ENCODE data around the gene ACTC1. TPM values are rescaled to one million over a fixed set of nuclear protein-coding genes. Genes with fewer than 3 reads are reported as not detected.

Gene ACTC1
- total RNA-seq, 1 experiment from 2014 or later: not detected

GRCh38 chr15:34755419-34755773, 40.0 kb downstream of the ACTC1 start:
- Mint-ChIP-seq H3K4me3 (ENCODE audit: unreplicated experiment) (no peak overlapping the region), H3K9me3 (ENCODE audit: unreplicated experiment) (no peaks in the 10 kb centered on the region), H3K4me1 (ENCODE audit: insufficient read depth, unreplicated experiment) (no peaks in the 10 kb centered on the region), H3K27me3 (ENCODE audit: insufficient read depth, unreplicated experiment) (peaks cover 78% of the 10 kb centered on the region), H3K27ac (ENCODE audit: low read depth, unreplicated experiment) (no peak overlapping the region), H3K36me3 (ENCODE audit: insufficient read depth, unreplicated experiment) (no peaks in the 10 kb centered on the region)
- TF ChIP-seq CTCF (IDR thresholded peaks at IDR 0.05; ENCODE audit: unreplicated experiment): no peak
- intact Hi-C loops (cut with micrococcal nuclease): no loop called here
- CTCF ChIA-PET: no interaction called here
- BruUV-seq (replicated peaks): no TSS peak
- no peak for DNase-seq (ENCODE audit: unreplicated experiment)
- POLR2A ChIA-PET: no interaction called here

- ChIA-PET POLR2A (no interaction called here), CTCF (no interaction called here)
- H3K27ac Mint-ChIP-seq (ENCODE audit: low read depth, unreplicated experiment): no peak within 1 kb of the TSS
- H3K9me3 Mint-ChIP-seq (ENCODE audit: unreplicated experiment): no peaks in the 10 kb centered on the region
- no peaks in the 10 kb centered on the region for H3K4me1 Mint-ChIP-seq (ENCODE audit: insufficient read depth, unreplicated experiment)
- no peaks in the 10 kb centered on the region for H3K36me3 Mint-ChIP-seq (ENCODE audit: insufficient read depth, unreplicated experiment)
- BruUV-seq (replicated peaks): no TSS peak
- intact Hi-C loops (cut with micrococcal nuclease): no loop called here
- H3K4me3 Mint-ChIP-seq (ENCODE audit: unreplicated experiment): no peak within 1 kb of the TSS
- peaks cover 78% of the 10 kb centered on the region for H3K27me3 Mint-ChIP-seq (ENCODE audit: insufficient read depth, unreplicated experiment)
- no peak for DNase-seq (ENCODE audit: unreplicated experiment)
- TF ChIP-seq CTCF (IDR thresholded peaks at IDR 0.05; ENCODE audit: unreplicated experiment): no peak
Observed at GRCh38 chr15:34754674-34755418, 40.5 kb downstream of the ACTC1 start, which contains the start of gene GJD2. TSS of gene GJD2 (minus strand) at chr15:34754998. CDS start at chr15:34754488, 510 bp downstream.

GRCh38 chr15:34754171-34754601, 41.2 kb downstream of the ACTC1 start:
- H3K4me3 Mint-ChIP-seq (ENCODE audit: unreplicated experiment): no peak overlapping the region
- H3K9me3 Mint-ChIP-seq (ENCODE audit: unreplicated experiment): no peaks in the 10 kb centered on the region
- CTCF ChIA-PET: no interaction called here

More at GRCh38 chr15:34754171-34754601, 41.2 kb downstream of the ACTC1 start:
- intact Hi-C loops (cut with micrococcal nuclease): no loop called here
- H3K27ac Mint-ChIP-seq (ENCODE audit: low read depth, unreplicated experiment): no peak overlapping the region
- no peak for DNase-seq (ENCODE audit: unreplicated experiment)
- no TSS peak for BruUV-seq (replicated peaks)
- H3K4me1 Mint-ChIP-seq (ENCODE audit: insufficient read depth, unreplicated experiment): no peaks in the 10 kb centered on the region
- H3K27me3 Mint-ChIP-seq (ENCODE audit: insufficient read depth, unreplicated experiment): peaks cover 78% of the 10 kb centered on the region
- H3K36me3 Mint-ChIP-seq (ENCODE audit: insufficient read depth, unreplicated experiment): no peaks in the 10 kb centered on the region
- POLR2A ChIA-PET: no interaction called here
- no peak for TF ChIP-seq CTCF (IDR thresholded peaks at IDR 0.05; ENCODE audit: unreplicated experiment)

All from MCF 10A (cell line).